Kidney (tissue), 14 donors: Measurements from ENCODE around the gene ARMC5. TPM values are rescaled to one million over a fixed set of nuclear protein-coding genes. Genes with fewer than 3 reads are reported as not detected.

Source experiments
- DNase-seq, 5 donors: peaks; one replicate each; pipeline ENCODE4 v3.0.0-alpha.2; 2013 to 2020
- FAIRE-seq: peaks from 2 replicates; lab custom pipeline; 2012; peaks lifted over from hg19 to GRCh38; lab: Jason Lieb, UNC
- H3K27ac ChIP-seq, 2 donors: one replicate each; pipeline ENCODE4 v1.7.0; 2013; ENCODE audit warnings: low read depth in 2 of 2, low read length in 2 of 2, inconsistent platforms in 1 of 2
- H3K27me3 ChIP-seq: one replicate; pipeline ENCODE4 v1.7.1; 2013; ENCODE audit warnings: low read length, inconsistent platforms; ENCODE audit not compliant: control insufficient read depth, insufficient read depth
- H3K36me3 ChIP-seq, 3 donors: one replicate each; pipeline versions ENCODE4 v1.7.0 to v1.7.1; 2013; ENCODE audit warnings: low read length in 3 of 3, control low read depth in 1 of 3, inconsistent platforms in 1 of 3; ENCODE audit not compliant: insufficient read depth in 3 of 3, control insufficient read depth in 2 of 3
- H3K4me1 ChIP-seq, 3 donors: one replicate each; pipeline versions ENCODE4 v1.7.0 to v1.7.1; 2013; ENCODE audit warnings: low read length in 3 of 3, inconsistent platforms in 1 of 3, low read depth in 1 of 3; ENCODE audit not compliant: control insufficient read depth in 2 of 3, insufficient read depth in 2 of 3
- H3K4me3 ChIP-seq, 3 donors: one replicate each; pipeline versions ENCODE4 v1.7.0 to v1.8.1; 2013; ENCODE audit warnings: low read length in 3 of 3, control low read depth in 1 of 3, inconsistent platforms in 1 of 3
- H3K9ac ChIP-seq, 3 donors: one replicate each; pipeline versions ENCODE4 v1.7.0 to v1.7.1; 2013; ENCODE audit warnings: low read length in 3 of 3, control low read depth in 1 of 3, inconsistent platforms in 1 of 3
- H3K9me3 ChIP-seq, 3 donors: one replicate each; pipeline versions ENCODE4 v1.7.0 to v1.7.1; 2013; ENCODE audit warnings: low read length in 3 of 3, control low read depth in 1 of 3, inconsistent platforms in 1 of 3; ENCODE audit not compliant: control insufficient read depth in 2 of 3, insufficient read depth in 1 of 3
- intact Hi-C: fragments of 100-400 bp; cut with DNase I; formaldehyde crosslinking; loops from one replicate; pipeline ENCODE4 v1.11.1; 2022
- polyA plus RNA-seq: library from polyadenylated mRNA; stranded (reverse); fragments of 350-450 nt; fragmentation: Illumina TruSeq; extraction: RNeasy Lipid Tissue Mini Kit (QIAGEN cat#74804); gene quantifications from one replicate; pipeline ENCODE4 v1.2.3, GENCODE V29; 2014; ENCODE audit warnings: low read depth, low replicate concordance; ENCODE audit not compliant: insufficient read depth
- total RNA-seq: library from RNA; stranded (reverse); fragmentation: NEBNext Ultra II Directional; extraction: Animal tissue kit (Norgen Biotek cat#: 25700); gene quantifications from one replicate; pipeline ENCODE4 v1.2.1, GENCODE V29; 2021
- TF ChIP-seq, protein P1 (sequence below): IDR thresholded peaks from 3 replicates; pipeline ENCODE4 v1.5.1; 2012; ENCODE audit warnings: mild to moderate bottlenecking, moderate library complexity, borderline replicate concordance; ENCODE audit not compliant: insufficient read depth; ENCODE audit errors: extremely low read depth
- donor health status: control.
- donor health status: control.
- donor health status: control.
- donor health status: control.
- donor health status: control.
- donor health status: DM: yes; HTN: yes; CAD: no.
- donor health status: Normal renal cell carcinoma (clear cell type).

The ARMC5 gene
- total and polyA plus RNA-seq, 2 donors from 2014 or later: 9.6 to 10.9 TPM

DNA sequence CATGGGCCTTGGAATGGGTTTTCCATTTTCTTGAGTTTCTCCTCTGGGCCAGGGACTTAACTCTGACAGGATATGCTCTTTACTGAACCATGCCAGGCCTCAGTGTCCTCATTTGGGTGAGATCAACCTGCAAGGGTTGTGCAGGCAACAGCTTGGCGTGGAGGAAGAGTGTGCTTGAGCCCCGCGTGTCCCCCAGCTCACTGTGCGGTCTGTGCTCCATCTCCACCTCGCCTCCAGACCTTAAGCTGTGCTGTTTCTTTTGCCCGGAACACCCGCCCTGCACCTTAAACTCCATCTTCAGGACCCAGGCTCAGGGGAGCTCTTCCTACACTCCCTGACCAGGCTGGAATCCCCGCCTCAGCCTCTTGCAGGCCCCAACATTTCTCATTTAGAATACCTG is 39.2 kb downstream of the ARMC5 start:
- Histone ChIP-seq H3K4me1 (no peaks in the 10 kb centered on the region), H3K9ac (no peak overlapping the region), H3K36me3 (peaks cover 7 to 12% (median 11%) of the 10 kb centered on the region in 3 donors), H3K9me3 (no peaks in the 10 kb centered on the region), H3K27me3 (no peaks in the 10 kb centered on the region), H3K4me3 (no peak overlapping the region), H3K27ac (no peak overlapping the region)
- DNase-seq (no peak), FAIRE-seq (no peak)
- intact Hi-C loops: no loop called here
- TF ChIP-seq, protein P1, sequence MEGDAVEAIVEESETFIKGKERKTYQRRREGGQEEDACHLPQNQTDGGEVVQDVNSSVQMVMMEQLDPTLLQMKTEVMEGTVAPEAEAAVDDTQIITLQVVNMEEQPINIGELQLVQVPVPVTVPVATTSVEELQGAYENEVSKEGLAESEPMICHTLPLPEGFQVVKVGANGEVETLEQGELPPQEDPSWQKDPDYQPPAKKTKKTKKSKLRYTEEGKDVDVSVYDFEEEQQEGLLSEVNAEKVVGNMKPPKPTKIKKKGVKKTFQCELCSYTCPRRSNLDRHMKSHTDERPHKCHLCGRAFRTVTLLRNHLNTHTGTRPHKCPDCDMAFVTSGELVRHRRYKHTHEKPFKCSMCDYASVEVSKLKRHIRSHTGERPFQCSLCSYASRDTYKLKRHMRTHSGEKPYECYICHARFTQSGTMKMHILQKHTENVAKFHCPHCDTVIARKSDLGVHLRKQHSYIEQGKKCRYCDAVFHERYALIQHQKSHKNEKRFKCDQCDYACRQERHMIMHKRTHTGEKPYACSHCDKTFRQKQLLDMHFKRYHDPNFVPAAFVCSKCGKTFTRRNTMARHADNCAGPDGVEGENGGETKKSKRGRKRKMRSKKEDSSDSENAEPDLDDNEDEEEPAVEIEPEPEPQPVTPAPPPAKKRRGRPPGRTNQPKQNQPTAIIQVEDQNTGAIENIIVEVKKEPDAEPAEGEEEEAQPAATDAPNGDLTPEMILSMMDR: no peak

DNA sequence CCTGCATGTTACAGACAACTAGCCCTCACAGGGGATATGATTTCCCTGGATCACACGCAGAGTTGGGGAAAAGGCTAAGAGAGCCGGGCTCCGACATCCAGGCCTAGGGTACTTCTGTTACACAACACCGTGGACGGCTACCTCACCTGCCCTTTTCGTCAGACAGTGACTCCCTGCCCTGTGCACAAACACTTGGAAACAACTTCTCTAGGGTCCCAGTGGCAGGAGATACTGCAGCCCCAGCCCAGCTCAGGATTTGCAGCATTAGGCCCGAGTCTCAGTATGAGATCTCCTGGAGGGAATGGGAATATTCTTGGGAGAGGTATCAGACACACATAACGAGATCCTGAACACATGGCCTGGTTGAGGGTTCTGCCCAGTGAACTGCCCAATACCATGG is 40.6 kb downstream of the ARMC5 start:
- intact Hi-C loops: no loop called here
- DNase-seq (no peak), FAIRE-seq (no peak)
- Histone ChIP-seq H3K9ac (no peak overlapping the region), H3K4me3 (no peak overlapping the region), H3K9me3 (no peaks in the 10 kb centered on the region), H3K36me3 (peaks cover 7 to 11% (median 9%) of the 10 kb centered on the region in 3 donors), H3K27me3 (no peaks in the 10 kb centered on the region), H3K27ac (no peak overlapping the region), H3K4me1 (no peaks in the 10 kb centered on the region)
- TF ChIP-seq, protein P1: no peak

DNA sequence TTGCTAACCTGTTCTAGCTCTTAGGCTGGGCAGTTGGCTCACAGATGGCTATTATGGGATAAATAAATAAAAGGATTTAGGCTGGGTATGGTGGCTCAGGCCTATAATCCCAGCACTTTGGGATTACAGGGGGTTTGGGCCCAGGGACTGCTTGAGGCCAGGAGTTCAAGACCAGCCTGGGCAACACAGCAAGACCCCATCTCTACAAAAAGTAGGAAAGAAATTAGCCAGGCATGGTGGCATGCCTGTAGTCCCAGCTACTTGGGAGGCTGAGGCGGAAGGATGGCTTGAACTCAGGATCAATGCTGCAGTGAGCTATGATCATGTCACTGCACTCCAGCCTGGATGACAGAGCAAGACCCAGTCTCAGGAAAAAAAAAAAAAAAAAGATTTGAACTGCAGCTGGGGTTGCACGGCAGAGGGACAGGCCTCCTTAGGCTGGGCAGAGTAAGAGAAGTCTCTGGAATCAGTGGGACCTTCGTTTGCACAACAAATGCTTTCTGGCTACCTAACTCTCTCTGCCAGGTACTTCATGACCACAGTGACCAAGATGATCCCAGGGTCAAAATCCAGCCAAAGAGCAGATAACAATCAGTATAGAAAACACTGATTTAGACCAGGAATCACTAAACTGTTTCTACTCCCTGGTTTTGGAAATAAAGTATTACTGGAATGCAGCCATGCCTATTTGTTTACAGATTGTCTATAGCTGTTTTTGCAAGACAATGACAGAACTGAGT is 42.1 kb downstream of the ARMC5 start:
- Histone ChIP-seq H3K36me3 (peaks cover 5 to 14% (median 13%) of the 10 kb centered on the region in 3 donors), H3K9me3 (no peaks in the 10 kb centered on the region), H3K9ac (no peak overlapping the region), H3K4me3 (no peak overlapping the region), H3K4me1 (no peaks in the 10 kb centered on the region), H3K27ac (no peak overlapping the region), H3K27me3 (no peaks in the 10 kb centered on the region)
- intact Hi-C loops: no loop called here
- TF ChIP-seq, protein P1: no peak
- FAIRE-seq: no peak
- DNase-seq: no peak
